Measurements from ENCODE around the gene CAB39.

Gene CAB39

DNA sequence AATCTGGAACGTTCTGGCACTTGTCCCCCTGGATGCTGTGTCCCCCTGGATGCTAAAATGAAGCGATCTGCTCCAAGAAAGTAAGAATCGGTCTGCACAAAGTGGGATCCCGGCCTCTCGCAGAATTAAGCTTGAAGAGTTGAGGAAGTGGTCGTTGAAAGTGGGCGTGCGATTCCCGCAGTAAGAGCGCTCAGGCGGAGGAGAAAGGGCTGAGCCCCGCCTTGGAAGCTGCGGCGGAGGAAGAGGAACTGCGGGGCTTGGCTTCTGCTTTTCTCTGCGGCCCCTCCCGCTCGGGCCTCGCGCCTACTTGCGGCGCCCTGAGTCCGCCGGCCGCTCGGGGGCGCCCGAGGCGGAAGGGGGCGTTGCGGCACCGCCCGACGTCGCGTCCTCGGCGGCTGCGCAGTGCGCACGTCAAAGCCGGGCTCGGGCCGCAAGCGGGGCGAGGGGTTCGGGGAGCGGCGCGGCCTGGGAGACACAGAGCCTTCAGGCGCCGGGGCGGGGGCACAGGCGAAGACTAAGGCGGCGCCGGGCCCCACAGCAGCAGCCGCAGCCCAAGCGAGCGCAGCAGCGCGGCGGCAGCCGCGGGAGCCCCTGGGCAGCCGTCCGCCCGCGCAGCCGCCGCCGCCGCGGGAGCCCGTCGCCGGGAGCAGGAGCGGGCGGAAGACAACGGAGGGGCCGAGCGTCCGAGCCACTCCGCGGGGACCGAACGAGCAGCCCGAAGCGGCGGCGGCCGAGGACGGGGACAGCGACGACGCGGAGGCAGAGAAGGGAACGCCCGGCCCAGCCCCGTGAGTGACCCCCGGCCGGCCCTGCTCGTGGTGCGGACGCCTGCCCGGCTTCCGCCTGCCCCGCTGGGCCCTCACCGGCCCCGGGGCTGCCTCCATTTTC lies at the start of gene CAB39:
TSS of gene CAB39 (plus strand) at position 400 of the 888 bp plus-strand sequence. CDS start 47,160 bp downstream, outside the sequence.
- Histone ChIP-seq H3K27me3 (ENCODE audit: control insufficient read depth in 5 of 5, insufficient read depth in 4 of 5, low read length in 5 of 5) (no peaks in the 10 kb centered on the region), H3K4me1 (ENCODE audit: control insufficient read depth in 5 of 5, insufficient read depth in 5 of 5, low read length in 5 of 5) (peaks cover 8 to 39% (median 36%) of the 10 kb centered on the region in 5 donors), H3K9ac (ENCODE audit: low read length in 5 of 5) (peak within 1 kb of the TSS; percentile 88 to 98 (median 95)), H3K27ac (ENCODE audit: low read depth, low read length) (peak within 1 kb of the TSS; percentile 96), H3K4me3 (ENCODE audit: low read depth in 1 of 5, low read length in 5 of 5) (peak within 1 kb of the TSS; percentile 74 to 89 (median 77)), H3K9me3 (ENCODE audit: control insufficient read depth in 5 of 5, low read length in 5 of 5) (no peaks in the 10 kb centered on the region), H3K36me3 (ENCODE audit: control insufficient read depth in 5 of 5, insufficient read depth in 5 of 5, low read length in 5 of 5) (peaks cover 0 to 2% (median 0%) of the 10 kb centered on the region in 5 donors)

DNA sequence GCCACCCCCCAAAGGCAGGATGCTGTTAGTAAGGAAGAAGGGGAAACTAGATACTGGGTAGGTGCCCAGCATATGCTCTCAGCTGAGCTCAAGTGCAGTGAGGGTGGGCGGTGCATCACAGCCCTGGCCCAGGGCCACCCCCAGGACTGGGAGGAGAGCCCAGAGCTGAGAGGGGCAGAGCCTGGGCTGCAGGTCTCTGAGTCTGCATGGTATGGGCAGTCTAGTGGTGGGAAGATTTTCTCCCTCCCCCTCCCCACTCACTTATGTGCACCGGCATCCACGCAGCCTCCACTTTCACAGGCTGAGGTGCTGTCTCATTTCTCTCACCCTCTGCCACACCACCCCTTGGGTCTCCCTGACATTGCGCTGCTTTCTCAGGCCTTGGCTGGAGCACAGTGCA lies 48.5 kb upstream of the CAB39 start:
- H3K27me3 ChIP-seq (ENCODE audit: control insufficient read depth in 5 of 5, insufficient read depth in 4 of 5, low read length in 5 of 5) = no peaks in the 10 kb centered on the region
- no peaks in the 10 kb centered on the region for H3K9me3 ChIP-seq (ENCODE audit: control insufficient read depth in 5 of 5, low read length in 5 of 5)
- H3K27ac ChIP-seq (ENCODE audit: low read depth, low read length) = no peak overlapping the region
- no peak overlapping the region for H3K4me3 ChIP-seq (ENCODE audit: low read depth in 1 of 5, low read length in 5 of 5)
- no peaks in the 10 kb centered on the region for H3K36me3 ChIP-seq (ENCODE audit: control insufficient read depth in 5 of 5, insufficient read depth in 5 of 5, low read length in 5 of 5)
- H3K9ac ChIP-seq (ENCODE audit: low read length in 5 of 5) = no peak overlapping the region
- H3K4me1 ChIP-seq (ENCODE audit: control insufficient read depth in 5 of 5, insufficient read depth in 5 of 5, low read length in 5 of 5) = peaks cover 4 to 72% (median 39%) of the 10 kb centered on the region in 5 donors

- H3K27ac ChIP-seq (ENCODE audit: low read depth, low read length) = no peak overlapping the region
- H3K36me3 ChIP-seq (ENCODE audit: control insufficient read depth in 5 of 5, insufficient read depth in 5 of 5, low read length in 5 of 5) = no peaks in the 10 kb centered on the region
- no peak overlapping the region for H3K4me3 ChIP-seq (ENCODE audit: low read depth in 1 of 5, low read length in 5 of 5)
- H3K9ac ChIP-seq (ENCODE audit: low read length in 5 of 5) = no peak overlapping the region
- no peaks in the 10 kb centered on the region for H3K9me3 ChIP-seq (ENCODE audit: control insufficient read depth in 5 of 5, low read length in 5 of 5)
- H3K27me3 ChIP-seq (ENCODE audit: control insufficient read depth in 5 of 5, insufficient read depth in 4 of 5, low read length in 5 of 5) = no peaks in the 10 kb centered on the region
- H3K4me1 ChIP-seq (ENCODE audit: control insufficient read depth in 5 of 5, insufficient read depth in 5 of 5, low read length in 5 of 5) = peaks cover 4 to 68% (median 34%) of the 10 kb centered on the region in 5 donors
These were observed 47.8 kb upstream of the CAB39 start for GRCh38 chr2:230664844-230665243.

DNA sequence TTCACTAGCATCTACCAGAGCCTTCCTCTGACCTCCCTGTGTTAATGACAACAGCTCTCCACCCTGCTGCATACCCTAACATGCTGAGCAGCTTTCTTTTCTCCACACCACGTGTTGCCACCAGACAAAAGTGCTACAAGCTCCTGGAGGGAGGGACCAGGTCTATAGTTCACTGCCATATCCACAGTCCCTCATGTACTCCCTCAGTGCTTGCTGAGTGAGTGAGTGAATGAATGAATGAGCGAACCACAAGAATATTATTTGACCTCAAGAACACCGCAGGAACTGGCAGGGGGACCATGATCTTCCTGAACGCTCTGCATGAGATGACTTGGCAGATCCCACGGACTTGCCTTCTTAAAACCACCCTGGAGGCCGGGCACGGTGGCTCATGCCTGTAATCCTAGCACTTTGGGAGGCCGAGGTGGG lies 47.4 kb upstream of the CAB39 start:
- no peak overlapping the region for H3K9ac ChIP-seq (ENCODE audit: low read length in 5 of 5)
- H3K36me3 ChIP-seq (ENCODE audit: control insufficient read depth in 5 of 5, insufficient read depth in 5 of 5, low read length in 5 of 5) = no peaks in the 10 kb centered on the region
- no peaks in the 10 kb centered on the region for H3K9me3 ChIP-seq (ENCODE audit: control insufficient read depth in 5 of 5, low read length in 5 of 5)
- no peak overlapping the region for H3K4me3 ChIP-seq (ENCODE audit: low read depth in 1 of 5, low read length in 5 of 5)
- H3K27me3 ChIP-seq (ENCODE audit: control insufficient read depth in 5 of 5, insufficient read depth in 4 of 5, low read length in 5 of 5) = no peaks in the 10 kb centered on the region
- peaks cover 1 to 64% (median 30%) of the 10 kb centered on the region in 5 donors for H3K4me1 ChIP-seq (ENCODE audit: control insufficient read depth in 5 of 5, insufficient read depth in 5 of 5, low read length in 5 of 5)
- no peak overlapping the region for H3K27ac ChIP-seq (ENCODE audit: low read depth, low read length)

GRCh38 chr2:230666446-230666845 lies 46.2 kb upstream of the CAB39 start:
- Histone ChIP-seq H3K27me3 (ENCODE audit: control insufficient read depth in 5 of 5, insufficient read depth in 4 of 5, low read length in 5 of 5) (no peaks in the 10 kb centered on the region), H3K4me1 (ENCODE audit: control insufficient read depth in 5 of 5, insufficient read depth in 5 of 5, low read length in 5 of 5) (peaks cover 0 to 52% (median 21%) of the 10 kb centered on the region in 5 donors), H3K4me3 (ENCODE audit: low read depth in 1 of 5, low read length in 5 of 5) (no peak overlapping the region), H3K36me3 (ENCODE audit: control insufficient read depth in 5 of 5, insufficient read depth in 5 of 5, low read length in 5 of 5) (no peaks in the 10 kb centered on the region), H3K9me3 (ENCODE audit: control insufficient read depth in 5 of 5, low read length in 5 of 5) (no peaks in the 10 kb centered on the region), H3K9ac (ENCODE audit: low read length in 5 of 5) (no peak overlapping the region), H3K27ac (ENCODE audit: low read depth, low read length) (no peak overlapping the region)

DNA sequence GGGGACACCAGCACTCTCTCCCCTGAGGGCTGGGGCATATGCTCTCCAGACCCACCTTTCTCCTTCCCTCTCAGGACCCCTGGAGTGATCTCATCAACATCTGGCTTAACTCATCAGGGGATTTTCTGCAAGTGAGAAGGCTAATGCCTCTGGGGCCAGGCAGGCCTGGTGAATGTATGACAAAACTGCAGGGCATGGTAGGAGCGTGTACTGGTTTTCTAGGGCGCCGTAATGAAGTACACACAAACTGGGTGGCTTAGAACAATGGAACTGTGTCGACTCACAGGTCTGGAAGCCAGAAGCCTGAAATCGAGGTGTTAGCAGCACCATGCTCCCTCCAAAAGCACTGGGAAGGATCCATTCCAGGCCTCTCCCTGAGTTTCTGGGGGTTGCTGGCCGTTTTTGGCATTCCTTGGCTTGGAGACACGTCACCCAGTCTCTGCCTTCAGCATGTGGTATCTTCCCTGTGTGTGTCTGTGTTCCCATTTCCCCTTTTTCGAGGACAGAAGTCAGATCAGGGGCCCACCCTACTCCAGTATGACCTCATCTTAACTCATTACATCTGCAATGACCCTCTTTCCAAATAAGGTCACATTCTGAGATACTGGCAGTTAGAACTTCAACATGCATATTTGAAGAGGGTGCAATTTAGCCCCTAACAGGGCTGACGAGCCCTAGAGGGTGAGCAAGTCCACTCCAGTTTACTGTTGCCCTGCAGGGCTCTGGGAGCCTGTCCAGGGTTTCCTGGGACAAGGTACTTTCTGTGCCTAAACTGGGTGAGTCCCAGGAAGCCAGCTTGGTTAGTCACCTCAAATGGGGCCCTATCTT lies 45.5 kb upstream of the CAB39 start:
- no peak overlapping the region for H3K9ac ChIP-seq (ENCODE audit: low read length in 5 of 5)
- no peaks in the 10 kb centered on the region for H3K36me3 ChIP-seq (ENCODE audit: control insufficient read depth in 5 of 5, insufficient read depth in 5 of 5, low read length in 5 of 5)
- no peak overlapping the region for H3K4me3 ChIP-seq (ENCODE audit: low read depth in 1 of 5, low read length in 5 of 5)
- peak overlapping the region; percentile 62 for H3K27ac ChIP-seq (ENCODE audit: low read depth, low read length)
- H3K4me1 ChIP-seq (ENCODE audit: control insufficient read depth in 5 of 5, insufficient read depth in 5 of 5, low read length in 5 of 5) = peaks cover 0 to 49% (median 17%) of the 10 kb centered on the region in 5 donors
- H3K9me3 ChIP-seq (ENCODE audit: control insufficient read depth in 5 of 5, low read length in 5 of 5) = no peaks in the 10 kb centered on the region
- no peaks in the 10 kb centered on the region for H3K27me3 ChIP-seq (ENCODE audit: control insufficient read depth in 5 of 5, insufficient read depth in 4 of 5, low read length in 5 of 5)

DNA sequence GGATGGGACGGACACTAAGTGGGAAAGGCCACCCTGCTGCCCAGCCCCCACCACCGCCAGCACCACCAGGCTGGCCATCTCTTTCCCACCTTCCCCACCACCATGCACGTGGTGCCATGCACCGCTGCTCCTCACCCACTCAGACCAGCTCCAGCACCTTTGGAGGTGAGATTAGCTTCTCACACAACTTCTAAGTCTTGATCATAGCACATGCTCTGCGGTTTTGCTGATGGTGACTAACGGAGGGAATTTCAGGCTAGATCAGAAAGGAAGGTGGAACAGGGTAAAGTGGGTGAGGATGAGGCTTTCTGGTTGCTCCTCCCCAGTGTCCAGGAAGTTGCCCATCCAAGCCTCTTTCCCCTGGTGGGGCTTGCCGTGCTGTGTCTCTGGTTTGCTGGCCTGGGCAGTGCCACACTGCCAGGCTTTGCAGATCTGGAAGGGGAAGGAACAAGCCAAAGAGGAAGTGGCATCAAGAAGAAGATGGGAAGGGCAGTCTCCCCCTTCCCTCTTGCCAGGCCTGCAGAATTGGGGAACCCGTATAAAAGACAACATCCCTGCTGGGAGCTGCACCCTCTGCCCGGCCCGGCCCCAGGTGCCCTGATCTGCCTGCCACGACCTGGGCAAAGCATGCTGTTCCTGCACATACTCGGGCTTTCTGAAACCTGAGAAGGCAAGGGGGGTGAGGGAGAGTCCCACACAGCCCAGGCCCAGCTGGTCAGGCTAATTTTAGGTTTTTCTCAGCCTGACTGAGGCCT lies 44.3 kb upstream of the CAB39 start:
- Histone ChIP-seq H3K27me3 (ENCODE audit: control insufficient read depth in 5 of 5, insufficient read depth in 4 of 5, low read length in 5 of 5) (no peaks in the 10 kb centered on the region), H3K9me3 (ENCODE audit: control insufficient read depth in 5 of 5, low read length in 5 of 5) (no peaks in the 10 kb centered on the region), H3K27ac (ENCODE audit: low read depth, low read length) (peak overlapping the region; percentile 62), H3K9ac (ENCODE audit: low read length in 5 of 5) (no peak overlapping the region), H3K4me1 (ENCODE audit: control insufficient read depth in 5 of 5, insufficient read depth in 5 of 5, low read length in 5 of 5) (peaks cover 0 to 44% (median 14%) of the 10 kb centered on the region in 5 donors), H3K36me3 (ENCODE audit: control insufficient read depth in 5 of 5, insufficient read depth in 5 of 5, low read length in 5 of 5) (no peaks in the 10 kb centered on the region), H3K4me3 (ENCODE audit: low read depth in 1 of 5, low read length in 5 of 5) (no peak overlapping the region)

DNA sequence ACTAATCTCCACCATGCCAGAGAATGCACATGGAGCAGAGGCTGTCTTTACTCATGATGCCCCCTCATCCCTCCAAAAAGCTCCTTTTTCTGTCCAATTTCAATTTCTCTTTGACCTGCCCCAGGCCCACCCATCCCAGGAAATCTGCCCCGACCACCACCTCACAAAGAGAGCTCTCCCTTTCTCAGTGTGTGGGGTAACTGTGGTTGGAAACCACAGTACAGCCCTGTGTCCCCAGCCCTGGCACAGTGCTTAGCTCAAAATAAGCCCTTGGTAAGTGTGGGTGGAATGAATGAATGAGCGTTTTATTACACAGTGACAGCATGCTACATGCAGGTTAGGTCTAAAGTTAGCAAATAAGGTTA lies 43.7 kb upstream of the CAB39 start:
- Histone ChIP-seq H3K9me3 (ENCODE audit: control insufficient read depth in 5 of 5, low read length in 5 of 5) (no peaks in the 10 kb centered on the region), H3K27me3 (ENCODE audit: control insufficient read depth in 5 of 5, insufficient read depth in 4 of 5, low read length in 5 of 5) (no peaks in the 10 kb centered on the region), H3K4me1 (ENCODE audit: control insufficient read depth in 5 of 5, insufficient read depth in 5 of 5, low read length in 5 of 5) (peaks cover 0 to 43% (median 14%) of the 10 kb centered on the region in 5 donors), H3K36me3 (ENCODE audit: control insufficient read depth in 5 of 5, insufficient read depth in 5 of 5, low read length in 5 of 5) (no peaks in the 10 kb centered on the region), H3K27ac (ENCODE audit: low read depth, low read length) (no peak overlapping the region), H3K4me3 (ENCODE audit: low read depth in 1 of 5, low read length in 5 of 5) (no peak overlapping the region), H3K9ac (ENCODE audit: low read length in 5 of 5) (no peak overlapping the region)

DNA sequence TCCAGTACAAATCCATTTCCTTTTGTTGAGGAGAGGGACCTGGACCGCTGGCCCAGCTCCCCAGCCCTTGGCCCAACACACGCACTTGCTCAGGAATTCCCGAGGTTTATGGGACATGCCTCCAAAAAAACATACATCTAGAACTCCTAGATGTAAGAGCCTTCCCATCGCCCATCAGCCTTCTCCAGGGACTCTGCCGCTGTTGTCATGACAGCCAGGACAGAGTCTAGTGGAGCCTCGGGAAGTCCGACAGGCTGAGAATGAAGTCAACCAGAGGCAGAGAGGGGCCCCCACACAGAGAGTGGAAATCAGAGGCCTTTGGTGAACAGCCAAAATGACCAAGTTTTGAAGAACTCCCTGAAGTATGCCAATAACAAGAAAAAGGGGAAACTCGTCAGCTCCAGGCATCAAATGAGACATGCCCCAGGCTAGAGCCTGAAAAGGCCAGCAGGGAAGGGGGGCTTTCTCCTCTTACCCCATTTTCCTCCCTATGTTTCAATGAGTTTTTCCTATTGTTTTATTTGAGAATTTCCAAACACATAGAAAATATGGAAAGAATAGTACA lies 43.2 kb upstream of the CAB39 start:
- Histone ChIP-seq H3K27ac (ENCODE audit: low read depth, low read length) (no peak overlapping the region), H3K27me3 (ENCODE audit: control insufficient read depth in 5 of 5, insufficient read depth in 4 of 5, low read length in 5 of 5) (peaks cover 0 to 2% (median 0%) of the 10 kb centered on the region in 5 donors), H3K9ac (ENCODE audit: low read length in 5 of 5) (no peak overlapping the region), H3K36me3 (ENCODE audit: control insufficient read depth in 5 of 5, insufficient read depth in 5 of 5, low read length in 5 of 5) (no peaks in the 10 kb centered on the region), H3K4me1 (ENCODE audit: control insufficient read depth in 5 of 5, insufficient read depth in 5 of 5, low read length in 5 of 5) (peaks cover 0 to 38% (median 14%) of the 10 kb centered on the region in 5 donors), H3K4me3 (ENCODE audit: low read depth in 1 of 5, low read length in 5 of 5) (no peak overlapping the region), H3K9me3 (ENCODE audit: control insufficient read depth in 5 of 5, low read length in 5 of 5) (no peaks in the 10 kb centered on the region)

Data from subcutaneous abdominal adipose tissue (tissue), 5 donors.